Activated CD4-positive, alpha-beta memory T cell treated with anti-CD3 and anti-CD28 coated beads, Interleukin-2, amount 10 ng/mL, durations not matched to agents 7 days and 5 days (primary cell): ENCODE data around the gene SPG21. TPM values are rescaled to one million over a fixed set of nuclear protein-coding genes. Genes with fewer than 3 reads are reported as not detected.

Experiments
- CTCF ChIA-PET: fragments of 350-600 bp; sonication (Branson Sonifier 250); formaldehyde crosslinking; loops from one replicate; lab custom pipeline; 2021; ENCODE audit warnings: antibody characterized with exemption, inconsistent platforms; lab: Charles Lee
- POLR2A ChIA-PET: fragments of 350-600 bp; sonication (Branson Sonifier 250); formaldehyde crosslinking; loops from one replicate; lab custom pipeline; 2021; ENCODE audit warnings: antibody characterized with exemption; lab: Charles Lee
- DNase-seq: peaks from one replicate; pipeline ENCODE4 v3.0.0-alpha.2; 2020
- H3K27ac Mint-ChIP-seq: one replicate; pipeline ENCODE4 v1.8.0; 2021; ENCODE audit warnings: mild to moderate bottlenecking, mixed read lengths
- H3K27me3 Mint-ChIP-seq: one replicate; pipeline ENCODE4 v1.8.0; 2021; ENCODE audit warnings: mixed read lengths
- H3K36me3 Mint-ChIP-seq: one replicate; pipeline ENCODE4 v1.8.0; 2021; ENCODE audit warnings: low read depth, mixed read lengths
- H3K4me1 Mint-ChIP-seq: one replicate; pipeline ENCODE4 v1.8.0; 2021; ENCODE audit warnings: mixed read lengths
- H3K4me3 Mint-ChIP-seq: one replicate; pipeline ENCODE4 v1.8.0; 2021; ENCODE audit warnings: mild to moderate bottlenecking, mixed read lengths
- H3K9me3 Mint-ChIP-seq: one replicate; pipeline ENCODE4 v1.8.0; 2021; ENCODE audit warnings: mixed read lengths
- total RNA-seq, 2 experiments: library from RNA; stranded (reverse); gene quantifications; one replicate each; pipeline ENCODE4 v1.2.3, GENCODE V29; 2021

Gene SPG21
- total RNA-seq, 2 experiments from 2014 or later = 55.6 to 57.2 TPM

DNA sequence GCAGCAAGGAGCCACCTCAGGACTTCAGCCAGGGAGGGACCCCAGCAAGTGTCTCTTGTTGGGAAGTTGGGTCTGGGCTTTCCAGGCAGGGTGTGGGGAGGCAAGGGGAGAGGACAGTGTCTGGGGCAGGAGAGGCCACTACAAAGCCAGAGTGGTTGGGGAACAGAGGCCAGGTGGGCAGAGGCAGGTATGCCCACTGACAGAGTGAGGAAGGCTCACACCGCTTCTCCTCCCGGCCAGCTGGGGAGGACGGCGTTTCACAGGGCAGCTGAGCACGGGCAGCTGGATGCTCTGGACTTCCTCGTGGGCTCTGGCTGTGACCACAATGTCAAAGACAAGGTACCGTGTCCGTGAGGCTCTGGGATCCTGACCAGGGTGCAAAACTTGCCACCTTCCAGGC is 63.1 kb downstream of the SPG21 start:
- no peaks in the 10 kb centered on the region for H3K27me3 Mint-ChIP-seq
- CTCF ChIA-PET = no interaction called here

GRCh38 chr15:64925335-64926330 is 64.1 kb downstream of the SPG21 start:
- Mint-ChIP-seq H3K4me3 (no peak overlapping the region), H3K27ac (no peak overlapping the region), H3K36me3 (peaks cover 3% of the 10 kb centered on the region), H3K9me3 (no peaks in the 10 kb centered on the region), H3K4me1 (no peaks in the 10 kb centered on the region), H3K27me3 (no peaks in the 10 kb centered on the region)
- DNase-seq = no peak
- CTCF ChIA-PET = no interaction called here
- POLR2A ChIA-PET = no interaction called here

More for the DNA sequence above, 63.1 kb downstream of the SPG21 start:
- H3K4me1 Mint-ChIP-seq = no peaks in the 10 kb centered on the region
- peaks cover 9% of the 10 kb centered on the region for H3K36me3 Mint-ChIP-seq
- POLR2A ChIA-PET = no interaction called here
- H3K9me3 Mint-ChIP-seq = no peaks in the 10 kb centered on the region
- H3K27ac Mint-ChIP-seq = no peak overlapping the region
- H3K4me3 Mint-ChIP-seq = no peak overlapping the region
- no peak for DNase-seq

- ChIA-PET POLR2A (no interaction called here), CTCF (no interaction called here)
- Mint-ChIP-seq H3K4me3 (no peak overlapping the region), H3K27me3 (no peaks in the 10 kb centered on the region), H3K4me1 (no peaks in the 10 kb centered on the region), H3K9me3 (no peaks in the 10 kb centered on the region), H3K27ac (no peak overlapping the region), H3K36me3 (peaks cover 3% of the 10 kb centered on the region)
- DNase-seq = no peak
Measured at GRCh38 chr15:64923546-64923945, 66.2 kb downstream of the SPG21 start.

GRCh38 chr15:64921711-64922110 is 68.0 kb downstream of the SPG21 start:
- no peaks in the 10 kb centered on the region for H3K9me3 Mint-ChIP-seq
- H3K36me3 Mint-ChIP-seq = no peaks in the 10 kb centered on the region
- POLR2A ChIA-PET = no interaction called here
- CTCF ChIA-PET = interaction anchor here (1.2 to 1.6 kb wide), 2 partner anchors 85 to 112 kb away, joined by 4 to 5 read pairs; no protein-coding TSS in a partner anchor
- no peak overlapping the region for H3K27ac Mint-ChIP-seq
- DNase-seq = no peak
- H3K4me1 Mint-ChIP-seq = peaks cover 1% of the 10 kb centered on the region
- H3K27me3 Mint-ChIP-seq = no peaks in the 10 kb centered on the region
- no peak overlapping the region for H3K4me3 Mint-ChIP-seq

DNA sequence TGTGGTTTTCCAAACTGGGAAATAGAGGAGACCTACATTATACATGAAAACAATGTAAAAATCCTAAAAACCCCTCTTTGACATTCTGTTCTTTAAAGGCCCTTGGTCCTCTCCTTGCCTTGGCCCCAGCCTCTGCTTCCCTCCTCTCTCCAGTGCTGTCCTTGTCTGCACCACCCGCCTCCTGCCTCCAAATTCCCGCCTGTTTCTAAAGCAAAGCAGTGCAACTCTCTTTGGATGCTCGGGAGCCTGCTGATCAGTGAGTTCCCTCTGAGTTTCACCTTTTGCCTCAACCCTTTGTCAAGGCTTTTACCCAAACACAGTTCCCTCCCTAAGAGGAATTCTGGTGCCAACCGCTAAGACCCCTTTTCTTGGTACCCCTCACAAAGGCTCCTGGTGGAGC is 70.0 kb downstream of the SPG21 start:
- Mint-ChIP-seq H3K27me3 (no peaks in the 10 kb centered on the region), H3K36me3 (no peaks in the 10 kb centered on the region), H3K4me3 (no peak overlapping the region), H3K9me3 (no peaks in the 10 kb centered on the region), H3K27ac (no peak overlapping the region), H3K4me1 (peaks cover 17% of the 10 kb centered on the region)
- POLR2A ChIA-PET = interaction anchor here (1.2 kb wide), 1 partner anchor 9 kb away, joined by 3 read pairs; no protein-coding TSS in a partner anchor
- CTCF ChIA-PET = no interaction called here
- DNase-seq = no peak

- Mint-ChIP-seq H3K27me3 (no peaks in the 10 kb centered on the region), H3K27ac (no peak overlapping the region), H3K9me3 (no peaks in the 10 kb centered on the region), H3K36me3 (peaks cover 2% of the 10 kb centered on the region), H3K4me1 (peaks cover 26% of the 10 kb centered on the region), H3K4me3 (no peak overlapping the region)
- POLR2A ChIA-PET = no interaction called here
- no peak for DNase-seq
- CTCF ChIA-PET = interaction anchor here (1.0 kb wide), 1 partner anchor 182 kb away, joined by 3 read pairs; no protein-coding TSS in a partner anchor
Measured at GRCh38 chr15:64917211-64917610, 72.5 kb downstream of the SPG21 start.

- no peak for DNase-seq
- ChIA-PET CTCF (interaction anchor here (0.7 to 1.3 kb wide), 4 partner anchors 9 to 181 kb away, joined by 3 to 4 read pairs (median 3); no protein-coding TSS in a partner anchor), POLR2A (no interaction called here)
- Mint-ChIP-seq H3K4me1 (peaks cover 29% of the 10 kb centered on the region), H3K36me3 (peaks cover 3% of the 10 kb centered on the region), H3K4me3 (no peak overlapping the region), H3K27me3 (peaks cover under 1% of the 10 kb centered on the region), H3K27ac (no peak overlapping the region), H3K9me3 (no peaks in the 10 kb centered on the region)
Measured at GRCh38 chr15:64916365-64916764, 73.3 kb downstream of the SPG21 start.

DNA sequence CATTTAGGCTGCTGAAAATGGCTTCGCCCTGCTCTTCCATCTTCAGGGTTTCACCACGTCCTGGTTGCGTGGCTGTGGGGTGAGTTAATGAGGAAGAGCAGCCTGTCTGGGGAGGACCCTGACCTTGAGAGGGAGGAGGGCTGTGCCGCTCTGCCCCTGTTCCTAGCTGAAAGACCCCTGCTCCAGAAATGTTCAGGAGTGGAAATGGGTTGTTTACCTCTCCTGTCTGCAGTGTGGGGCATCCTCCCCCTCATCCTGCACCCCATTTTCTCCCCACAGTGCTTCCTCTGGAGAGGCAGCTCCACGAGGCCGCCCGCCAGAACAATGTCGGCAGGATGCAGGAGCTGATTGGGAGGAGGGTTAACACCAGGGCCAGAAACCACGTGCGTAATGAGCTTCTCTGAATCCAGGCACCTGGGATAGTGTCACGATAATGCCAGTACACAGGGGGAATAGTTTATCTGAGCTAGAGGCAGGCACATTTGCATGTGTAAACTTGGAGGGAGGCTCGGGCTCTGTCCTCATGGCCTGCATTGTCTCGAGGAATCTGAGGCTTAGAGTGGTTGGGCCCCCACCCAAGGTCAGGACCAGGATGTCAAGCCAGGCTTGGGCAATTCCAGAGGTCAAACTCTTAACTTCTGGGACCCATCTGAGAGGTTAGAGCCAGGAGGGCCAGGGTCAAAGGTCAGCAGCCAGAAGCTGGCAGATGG is 74.0 kb downstream of the SPG21 start:
- CTCF ChIA-PET = interaction anchor here (1.0 to 1.3 kb wide), 2 partner anchors 8 to 80 kb away, joined by 3 to 4 read pairs; no protein-coding TSS in a partner anchor
- peaks cover 3% of the 10 kb centered on the region for H3K36me3 Mint-ChIP-seq
- peaks cover 5% of the 10 kb centered on the region for H3K27me3 Mint-ChIP-seq
- no peak overlapping the region for H3K4me3 Mint-ChIP-seq
- no peaks in the 10 kb centered on the region for H3K9me3 Mint-ChIP-seq
- POLR2A ChIA-PET = no interaction called here
- peaks cover 36% of the 10 kb centered on the region for H3K4me1 Mint-ChIP-seq
- DNase-seq = no peak
- H3K27ac Mint-ChIP-seq = no peak overlapping the region

Other genes starting within 250 kb of the SPG21 start
- gene RBPMS2, start 214.3 kb downstream of the SPG21 start, total RNA-seq = not detected
- 10 to 100 TPM; 46.1 to 49.1 TPM for gene PIF1, start 164.3 kb downstream of the SPG21 start, total RNA-seq
- 10 to 100 TPM; 32.9 to 33.1 TPM for gene PLEKHO2, start 148.0 kb downstream of the SPG21 start, total RNA-seq
- gene ANKDD1A, start 78.0 kb downstream of the SPG21 start, total RNA-seq = 10 to 100 TPM; 14.2 to 15.1 TPM
- gene MTFMT, start 39.7 kb upstream of the SPG21 start, total RNA-seq = 10 to 100 TPM; 13.3 to 15.5 TPM
- not detected for gene SLC51B, start 55.5 kb upstream of the SPG21 start, total RNA-seq
- gene RASL12, start 78.1 kb upstream of the SPG21 start, total RNA-seq = not detected
- gene KBTBD13, start 86.8 kb upstream of the SPG21 start, total RNA-seq = not detected
- 1 to 10 TPM; 3.0 to 3.3 TPM for gene UBAP1L, start 125.3 kb upstream of the SPG21 start, total RNA-seq
- 10 to 100 TPM; 37.8 to 38.9 TPM for gene PDCD7, start 143.9 kb upstream of the SPG21 start, total RNA-seq
- 10 to 100 TPM; 48.5 to 57.8 TPM for gene CLPX, start 195.4 kb upstream of the SPG21 start, total RNA-seq
- not detected for gene CILP, start 221.6 kb upstream of the SPG21 start, total RNA-seq